Right atrium auricular region (tissue), 2 donors: Measurements from ENCODE around the gene CSTF2T. TPM values are rescaled to one million over a fixed set of nuclear protein-coding genes. Genes with fewer than 3 reads are reported as not detected.

ENCODE experiments used
- DNase-seq: peaks from one replicate; pipeline ENCODE4 v3.0.0-alpha.2; 2019; ENCODE audit warnings: low spot score
- H3K27ac ChIP-seq, 2 donors: fragments of 200-600 bp; sonication (generic); 1 replicate in 1 of 2; 2 replicates in 1 of 2; pipeline ENCODE4 v1.5.1; 2016 to 2019
- H3K27me3 ChIP-seq, 2 donors: fragments of 200-600 bp; sonication (generic); one replicate each; pipeline versions ENCODE4 v1.5.1 to v1.6.0; 2017 to 2019
- H3K36me3 ChIP-seq: fragments of 200-600 bp; sonication (generic); one replicate; pipeline ENCODE4 v1.5.1; 2016
- H3K4me1 ChIP-seq, 2 donors: fragments of 200-600 bp; sonication (generic); one replicate each; pipeline versions ENCODE4 v1.5.1 to v1.6.0; 2017 to 2019
- H3K4me3 ChIP-seq, 2 donors: fragments of 200-600 bp; sonication (generic); 1 replicate in 1 of 2; 2 replicates in 1 of 2; pipeline ENCODE4 v1.5.1; 2017 to 2019; ENCODE audit warnings: mild to moderate bottlenecking in 1 of 2, moderate library complexity in 1 of 2
- H3K9me3 ChIP-seq, 2 donors: fragments of 200-600 bp; sonication (generic); one replicate each; pipeline ENCODE4 v1.5.1; 2019
- CTCF ChIP-seq, 2 donors: fragments of 200-600 bp; sonication (generic); IDR thresholded peaks; one replicate each; pipeline ENCODE4 v1.5.1; 2019; ENCODE audit warnings: antibody characterized with exemption in 2 of 2
- total RNA-seq, 2 donors: library from RNA; depleted of rRNA; stranded (reverse); fragments of >200 nt; gene quantifications; one replicate each; pipeline ENCODE4 v1.1.0, GENCODE V29; 2016

The CSTF2T gene
- total RNA-seq, 2 donors from 2014 or later: 13.0 to 14.7 TPM

- no peak for DNase-seq
- no peaks in the 10 kb centered on the region for H3K36me3 ChIP-seq
- no peak for TF ChIP-seq CTCF (IDR thresholded peaks at IDR 0.05)
- peaks cover 0 to 16% of the 10 kb centered on the region in 2 donors for H3K4me1 ChIP-seq
- no peaks in the 10 kb centered on the region for H3K27me3 ChIP-seq
- no peaks in the 10 kb centered on the region for H3K9me3 ChIP-seq
- H3K4me3 ChIP-seq: no peak overlapping the region
- no peak overlapping the region for H3K27ac ChIP-seq
Measured at GRCh38 chr10:51654918-51655317, 44.5 kb downstream of the CSTF2T start.

DNA sequence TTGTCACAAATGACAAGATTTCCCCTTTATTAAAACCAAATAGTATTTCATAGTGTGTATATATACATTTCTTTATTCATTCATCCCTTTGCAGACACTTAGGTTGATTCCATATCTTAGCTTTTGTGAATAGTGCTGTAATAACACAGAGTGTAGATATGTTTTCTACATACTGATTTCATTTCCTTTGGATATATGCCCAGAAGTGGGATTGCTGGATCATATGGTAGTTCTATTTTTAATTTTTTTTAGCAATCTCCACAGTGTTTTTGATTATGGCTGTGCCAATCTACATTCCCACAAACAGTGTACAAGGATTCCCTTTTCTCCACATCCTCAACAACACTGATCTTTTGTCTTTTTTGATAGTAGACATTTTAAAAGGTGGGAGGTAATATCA lies 46.4 kb downstream of the CSTF2T start:
- Histone ChIP-seq H3K27me3 (no peaks in the 10 kb centered on the region), H3K4me1 (peaks cover 0 to 13% of the 10 kb centered on the region in 2 donors), H3K9me3 (no peaks in the 10 kb centered on the region), H3K36me3 (no peaks in the 10 kb centered on the region), H3K27ac (no peak overlapping the region), H3K4me3 (no peak overlapping the region)
- no peak for TF ChIP-seq CTCF (IDR thresholded peaks at IDR 0.05)
- no peak for DNase-seq

GRCh38 chr10:51651063-51651462 lies 48.3 kb downstream of the CSTF2T start:
- Histone ChIP-seq H3K27me3 (no peaks in the 10 kb centered on the region), H3K27ac (no peak overlapping the region), H3K4me1 (peaks cover 0 to 10% of the 10 kb centered on the region in 2 donors), H3K4me3 (no peak overlapping the region), H3K9me3 (no peaks in the 10 kb centered on the region), H3K36me3 (no peaks in the 10 kb centered on the region)
- no peak for TF ChIP-seq CTCF (IDR thresholded peaks at IDR 0.05)
- no peak for DNase-seq

- Histone ChIP-seq H3K27ac (no peak overlapping the region), H3K27me3 (no peaks in the 10 kb centered on the region), H3K4me1 (peaks cover 0 to 10% of the 10 kb centered on the region in 2 donors), H3K4me3 (no peak overlapping the region), H3K9me3 (no peaks in the 10 kb centered on the region), H3K36me3 (no peaks in the 10 kb centered on the region)
- no peak for TF ChIP-seq CTCF (IDR thresholded peaks at IDR 0.05)
- no peak for DNase-seq
Measured at GRCh38 chr10:51649064-51649463, 50.3 kb downstream of the CSTF2T start.
